ENCODE measurements around the gene CARD19.

DNA sequence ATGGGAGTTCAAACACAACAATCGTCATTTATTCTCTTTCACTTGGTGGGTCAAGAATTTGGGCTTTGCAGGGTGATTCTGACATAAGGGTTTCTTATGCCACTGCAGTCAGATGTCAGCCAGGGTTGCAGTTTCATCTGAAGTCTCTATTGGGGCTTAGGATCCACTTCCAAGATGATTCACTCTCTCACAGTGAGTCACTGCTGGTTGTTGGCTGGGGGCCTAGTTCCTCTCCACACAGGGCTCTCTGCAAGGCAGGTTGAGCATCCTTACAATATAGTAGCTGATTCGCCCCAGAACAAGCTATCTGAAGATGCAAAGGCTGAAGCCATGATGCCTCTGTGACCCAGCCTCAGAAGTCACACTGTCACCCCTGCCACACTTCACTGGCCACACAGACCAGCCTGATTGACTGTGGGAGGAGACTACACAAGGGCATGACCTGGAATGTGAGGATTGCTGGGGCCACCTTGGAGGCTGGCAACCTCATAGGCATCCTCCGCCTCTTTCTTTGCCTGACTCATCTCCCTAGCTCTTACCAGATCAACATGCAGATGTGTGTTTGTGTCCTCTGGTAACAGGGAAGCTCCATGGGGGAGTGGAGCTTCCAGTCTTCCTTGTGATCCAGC is 4.5 kb upstream of the CARD19 start:
- TF ChIP-seq PATZ1 (CRISPR knock-in tag; IDR thresholded peaks at IDR 0.05; ENCODE audit: borderline replicate concordance) = no peak
- no peak for TF ChIP-seq ISL1 (CRISPR knock-in tag; IDR thresholded peaks at IDR 0.05)
- no peak for TF ChIP-seq ZNF8 (CRISPR knock-in tag; IDR thresholded peaks at IDR 0.05)
- TF ChIP-seq CSDC2 (CRISPR knock-in tag; IDR thresholded peaks at IDR 0.05) = no peak
- no peak for TF ChIP-seq ZFP30 (CRISPR knock-in tag; IDR thresholded peaks at IDR 0.05)

Measured in SK-N-SH treated with all-trans-retinoic acid at 6 μM for 48 hours (cell line).